Common myeloid progenitor, CD34-positive (primary cell): Measurements from ENCODE around the gene PITPNM3.

Experiments
- CTCF ChIA-PET: fragments of 350-600 bp; sonication (Branson Sonifier 250); formaldehyde crosslinking; loops from one replicate; lab custom pipeline; 2021; ENCODE audit warnings: antibody characterized with exemption; lab: Charles Lee
- POLR2A ChIA-PET: fragments of 350-600 bp; sonication (Branson Sonifier 250); formaldehyde crosslinking; loops from one replicate; lab custom pipeline; 2021; ENCODE audit warnings: antibody characterized with exemption; lab: Charles Lee
- DNase-seq, 3 donors: peaks; one replicate each; pipeline versions ENCODE4 v3.0.0 to v3.0.0-alpha.2; 2013
- H3K27ac ChIP-seq, 2 experiments: 1 replicate in 1 of 2; 2 replicates in 1 of 2; pipeline ENCODE4 v1.7.0; 2013; ENCODE audit warnings: inconsistent platforms in 2 of 2, low read length in 2 of 2, mild to moderate bottlenecking in 2 of 2, low read depth in 1 of 2, moderate library complexity in 1 of 2; ENCODE audit not compliant: severe bottlenecking in 2 of 2, insufficient read depth in 1 of 2, poor library complexity in 1 of 2
- H3K27me3 ChIP-seq, 5 experiments: replicated peaks in 2 of 5; 1 replicate in 3 of 5; 2 replicates in 2 of 5; pipeline versions ENCODE4 v1.6.1 to v1.7.0; 2013; ENCODE audit warnings: low read length in 4 of 5, mild to moderate bottlenecking in 2 of 5, moderate library complexity in 2 of 5, inconsistent platforms in 1 of 5; ENCODE audit not compliant: insufficient read depth in 5 of 5, control insufficient read depth in 4 of 5
- H3K36me3 ChIP-seq, 4 experiments: 1 replicate in 2 of 4; 2 replicates in 2 of 4; pipeline versions ENCODE4 v1.6.1 to v1.7.0; 2013; ENCODE audit warnings: low read length in 3 of 4, control low read depth in 1 of 4, mild to moderate bottlenecking in 1 of 4; ENCODE audit not compliant: control insufficient read depth in 4 of 4, insufficient read depth in 4 of 4
- H3K4me1 ChIP-seq, 4 experiments: 1 replicate in 3 of 4; 2 replicates in 1 of 4; pipeline versions ENCODE4 v1.6.1 to v1.7.1; 2013; ENCODE audit warnings: low read length in 3 of 4, mild to moderate bottlenecking in 3 of 4, control low read depth in 1 of 4, inconsistent platforms in 1 of 4, moderate library complexity in 1 of 4; ENCODE audit not compliant: control insufficient read depth in 4 of 4, insufficient read depth in 4 of 4; ENCODE audit errors: control extremely low read depth in 1 of 4
- H3K4me3 ChIP-seq, 7 experiments: 1 replicate in 4 of 7; 2 replicates in 3 of 7; pipeline versions ENCODE4 v1.5.1 to v1.7.0; 2013; ENCODE audit warnings: mild to moderate bottlenecking in 7 of 7, low read length in 6 of 7, moderate library complexity in 6 of 7, inconsistent platforms in 2 of 7, low read depth in 2 of 7, control low read depth in 1 of 7; ENCODE audit not compliant: insufficient read depth in 4 of 7, control insufficient read depth in 1 of 7; ENCODE audit errors: extremely low read depth in 1 of 7
- H3K9me3 ChIP-seq, 5 experiments: 1 replicate in 4 of 5; 2 replicates in 1 of 5; pipeline versions ENCODE4 v1.6.1 to v1.7.1; 2013; ENCODE audit warnings: low read length in 4 of 5, mild to moderate bottlenecking in 2 of 5, inconsistent platforms in 1 of 5, low read depth in 1 of 5, moderate library complexity in 1 of 5; ENCODE audit not compliant: control insufficient read depth in 4 of 5, insufficient read depth in 2 of 5; ENCODE audit errors: control extremely low read depth in 1 of 5
- WGBS: methylation state at CpG from one replicate; pipeline ENCODE4 v1.1.5; 2013; ENCODE audit not compliant: insufficient coverage; 5-methylcytosine and 5-hydroxymethylcytosine counted together

PITPNM3 gene

GRCh38 chr17:6497496-6498221 is 58.7 kb downstream of the PITPNM3 start:
- CTCF ChIA-PET: no interaction called here
- H3K27ac ChIP-seq: no peak overlapping the region
- H3K36me3 ChIP-seq: no peaks in the 10 kb centered on the region
- DNase-seq: no peak
- peaks cover 3 to 23% (median 22%) of the 10 kb centered on the region in 4 experiments for H3K4me1 ChIP-seq
- 64% methylated on average over 7 of the region's 17 CpGs for WGBS
- peaks cover 0 to 14% (median 6%) of the 10 kb centered on the region in 5 experiments for H3K27me3 ChIP-seq
- H3K4me3 ChIP-seq: no peak overlapping the region
- no peaks in the 10 kb centered on the region for H3K9me3 ChIP-seq
- POLR2A ChIA-PET: no interaction called here

GRCh38 chr17:6496640-6497441 is 59.5 kb downstream of the PITPNM3 start:
- ChIA-PET POLR2A (no interaction called here), CTCF (no interaction called here)
- Histone ChIP-seq H3K4me1 (peaks cover 3 to 23% (median 22%) of the 10 kb centered on the region in 4 experiments), H3K9me3 (no peaks in the 10 kb centered on the region), H3K27ac (no peak overlapping the region), H3K36me3 (no peaks in the 10 kb centered on the region), H3K27me3 (peaks cover 0 to 14% (median 6%) of the 10 kb centered on the region in 5 experiments), H3K4me3 (peak overlapping the region in 1 of 7 experiments; percentile 54)
- DNase-seq: peak in 2 of 3 donors; percentile 16 to 24
- WGBS: 33% methylated on average over 15 of the region's 15 CpGs

GRCh38 chr17:6496116-6496481 is 60.3 kb downstream of the PITPNM3 start:
- POLR2A ChIA-PET: no interaction called here
- CTCF ChIA-PET: no interaction called here
- 1% methylated on average over 8 of the region's 8 CpGs for WGBS

GRCh38 chr17:6495450-6496115 is 60.8 kb downstream of the PITPNM3 start:
- CTCF ChIA-PET: interaction anchor here (0.6 to 1.2 kb wide), 2 partner anchors 8 to 178 kb away, joined by 3 read pairs; no protein-coding TSS in a partner anchor
- POLR2A ChIA-PET: no interaction called here

More at GRCh38 chr17:6496116-6496481, 60.3 kb downstream of the PITPNM3 start:
- no peaks in the 10 kb centered on the region for H3K36me3 ChIP-seq
- peaks cover 3 to 23% (median 22%) of the 10 kb centered on the region in 4 experiments for H3K4me1 ChIP-seq
- H3K27ac ChIP-seq: no peak overlapping the region
- no peaks in the 10 kb centered on the region for H3K9me3 ChIP-seq
- peaks cover 0 to 14% (median 6%) of the 10 kb centered on the region in 5 experiments for H3K27me3 ChIP-seq
- DNase-seq: peak in 2 of 3 donors; percentile 6 to 19
- H3K4me3 ChIP-seq: peak overlapping the region in 3 of 7 experiments; percentile 8 to 54 (median 11)

GRCh38 chr17:6494239-6494941 is 62.0 kb downstream of the PITPNM3 start:
- peaks cover 3 to 23% (median 22%) of the 10 kb centered on the region in 4 experiments for H3K4me1 ChIP-seq
- H3K9me3 ChIP-seq: no peaks in the 10 kb centered on the region
- DNase-seq: no peak
- H3K36me3 ChIP-seq: no peaks in the 10 kb centered on the region
- no peak overlapping the region for H3K27ac ChIP-seq
- ChIA-PET POLR2A (no interaction called here), CTCF (interaction anchor here (1.2 kb wide), 1 partner anchor 9 kb away, joined by 3 read pairs; no protein-coding TSS in a partner anchor)
- 89% methylated on average over 4 of the region's 5 CpGs for WGBS
- no peak overlapping the region for H3K4me3 ChIP-seq
- peaks cover 0 to 14% (median 6%) of the 10 kb centered on the region in 5 experiments for H3K27me3 ChIP-seq

More at GRCh38 chr17:6495450-6496115, 60.8 kb downstream of the PITPNM3 start:
- no peaks in the 10 kb centered on the region for H3K36me3 ChIP-seq
- no peak overlapping the region for H3K27ac ChIP-seq
- no peaks in the 10 kb centered on the region for H3K9me3 ChIP-seq
- peak overlapping the region in 2 of 7 experiments; percentile 8 to 54 for H3K4me3 ChIP-seq
- peaks cover 0 to 14% (median 6%) of the 10 kb centered on the region in 5 experiments for H3K27me3 ChIP-seq
- DNase-seq: peak in 1 of 3 donors; percentile 11
- H3K4me1 ChIP-seq: peaks cover 3 to 23% (median 22%) of the 10 kb centered on the region in 4 experiments
- WGBS: 60% methylated on average over 15 of the region's 15 CpGs

- peaks cover 3 to 23% (median 22%) of the 10 kb centered on the region in 4 experiments for H3K4me1 ChIP-seq
- no peaks in the 10 kb centered on the region for H3K9me3 ChIP-seq
- CTCF ChIA-PET: interaction anchor here (1.1 kb wide), 1 partner anchor 19 kb away, joined by 3 read pairs; no protein-coding TSS in a partner anchor
- 90% methylated on average over 3 of the region's 4 CpGs for WGBS
- POLR2A ChIA-PET: interaction anchor here (0.6 kb wide), 1 partner anchor 174 kb away, joined by 3 read pairs; no protein-coding TSS in a partner anchor
- no peaks in the 10 kb centered on the region for H3K36me3 ChIP-seq
- peaks cover 0 to 14% (median 6%) of the 10 kb centered on the region in 5 experiments for H3K27me3 ChIP-seq
- H3K4me3 ChIP-seq: no peak overlapping the region
- DNase-seq: no peak
- no peak overlapping the region for H3K27ac ChIP-seq
Measured at GRCh38 chr17:6492892-6493674, 63.3 kb downstream of the PITPNM3 start.
